Testis (tissue), 3 donors: ENCODE results near the gene TMEFF1. TPM values are rescaled to one million over a fixed set of nuclear protein-coding genes. Genes with fewer than 3 reads are reported as not detected.

Experiments used
- DNase-seq: peaks from one replicate; pipeline ENCODE4 v3.0.0-alpha.2; 2019
- H3K27ac ChIP-seq, 2 donors: fragments of 200-600 bp; sonication (generic); one replicate each; pipeline ENCODE4 v1.5.1; 2019
- H3K27me3 ChIP-seq: fragments of 200-600 bp; sonication (generic); one replicate; pipeline ENCODE4 v1.5.1; 2019
- H3K36me3 ChIP-seq: fragments of 200-600 bp; sonication (generic); one replicate; pipeline ENCODE4 v1.5.1; 2017; ENCODE audit warnings: low read depth; ENCODE audit errors: missing control alignments
- H3K4me1 ChIP-seq: fragments of 200-600 bp; sonication (generic); one replicate; pipeline ENCODE4 v1.5.1; 2019
- H3K4me3 ChIP-seq, 2 donors: fragments of 200-600 bp; sonication (generic); one replicate each; pipeline ENCODE4 v1.5.1; 2017 to 2019
- H3K9me3 ChIP-seq: fragments of 200-600 bp; sonication (generic); one replicate; pipeline ENCODE4 v1.5.1; 2017
- CTCF ChIP-seq, 3 experiments: fragments of 450-650 bp in 2 of 3; fragments of 200-600 bp in 1 of 3; sonication (generic) in 1 of 3; IDR thresholded peaks; one replicate each; pipeline ENCODE4 v1.5.1; 2016 to 2019; ENCODE audit warnings: antibody characterized with exemption in 3 of 3, mild to moderate bottlenecking in 2 of 3, moderate library complexity in 1 of 3
- POLR2A ChIP-seq: fragments of 450-650 bp; IDR thresholded peaks from one replicate; pipeline ENCODE4 v1.6.1; 2017; ENCODE audit warnings: antibody characterized with exemption, mild to moderate bottlenecking, moderate library complexity
- WGBS, 2 donors: methylation state at CpG; one replicate each; pipeline ENCODE4 v1.1.5; 2018; 5-methylcytosine and 5-hydroxymethylcytosine counted together
- intact Hi-C: fragments of 100-400 bp; cut with DNase I; formaldehyde crosslinking; loops from one replicate; pipeline ENCODE4 v1.15.1; 2023; ENCODE audit warnings: low total_unique reads
- polyA plus RNA-seq: library from polyadenylated mRNA; stranded (reverse); fragments of 350-450 nt; fragmentation: Illumina TruSeq; extraction: RNeasy Lipid Tissue Mini Kit (QIAGEN cat#74804); gene quantifications from one replicate; pipeline ENCODE4 v1.2.3, GENCODE V29; 2014; ENCODE audit warnings: low read depth, low replicate concordance; ENCODE audit not compliant: insufficient read depth
- total RNA-seq, 2 donors: library from RNA; depleted of rRNA; stranded (reverse); fragments of >200 nt; gene quantifications; one replicate each; pipeline ENCODE4 v1.2.3, GENCODE V29; 2016

Gene TMEFF1
- total and polyA plus RNA-seq, 3 donors from 2014 or later: 2.3 to 8.7 (median 5.9) TPM

- intact Hi-C loops: no loop called here
- Histone ChIP-seq H3K27ac (no peak overlapping the region), H3K9me3 (no peaks in the 10 kb centered on the region), H3K36me3 (no peaks in the 10 kb centered on the region), H3K27me3 (no peaks in the 10 kb centered on the region), H3K4me3 (no peak overlapping the region), H3K4me1 (no peaks in the 10 kb centered on the region)
- TF ChIP-seq CTCF (IDR thresholded peaks at IDR 0.05): no peak
- no peak for TF ChIP-seq POLR2A
- no peak for DNase-seq
- WGBS, 2 donors: 27 to 29% methylated on average over 6 of the region's 6 CpGs
These were observed 124.3 kb downstream of the TMEFF1 start for GRCh38 chr9:100597236-100597635.

- no peaks in the 10 kb centered on the region for H3K4me1 ChIP-seq
- intact Hi-C loops: no loop called here
- TF ChIP-seq CTCF (IDR thresholded peaks at IDR 0.05): no peak
- TF ChIP-seq POLR2A: no peak
- no peaks in the 10 kb centered on the region for H3K27me3 ChIP-seq
- 1 to 2% methylated on average over 30 to 41 of the region's 41 CpGs for WGBS, 2 donors
- no peaks in the 10 kb centered on the region for H3K36me3 ChIP-seq
- no peaks in the 10 kb centered on the region for H3K9me3 ChIP-seq
- H3K4me3 ChIP-seq: peak overlapping the region; percentile 39 to 48
- H3K27ac ChIP-seq: no peak overlapping the region
- DNase-seq: peak; percentile 88
These were observed 125.7 kb downstream of the TMEFF1 start for GRCh38 chr9:100598641-100599145.

- no peak for DNase-seq
- WGBS, 2 donors: 80% methylated on average over 7 of the region's 7 CpGs
- Histone ChIP-seq H3K4me3 (no peak overlapping the region), H3K9me3 (no peaks in the 10 kb centered on the region), H3K27me3 (no peaks in the 10 kb centered on the region), H3K27ac (no peak overlapping the region), H3K36me3 (no peaks in the 10 kb centered on the region), H3K4me1 (no peaks in the 10 kb centered on the region)
- intact Hi-C loops: no loop called here
- no peak for TF ChIP-seq CTCF (IDR thresholded peaks at IDR 0.05)
- no peak for TF ChIP-seq POLR2A
These were observed 127.7 kb downstream of the TMEFF1 start for GRCh38 chr9:100600521-100601079.

- Histone ChIP-seq H3K27ac (no peak overlapping the region), H3K36me3 (no peaks in the 10 kb centered on the region), H3K4me1 (no peaks in the 10 kb centered on the region), H3K9me3 (no peaks in the 10 kb centered on the region), H3K4me3 (no peak overlapping the region), H3K27me3 (no peaks in the 10 kb centered on the region)
- TF ChIP-seq POLR2A (no peak), CTCF (IDR thresholded peaks at IDR 0.05) (peak in 2 of 3 experiments; percentile 22 to 32)
- peak; percentile 57 for DNase-seq
- intact Hi-C loops: no loop called here
These were observed 128.3 kb downstream of the TMEFF1 start for GRCh38 chr9:100601216-100601615.

- H3K9me3 ChIP-seq: no peaks in the 10 kb centered on the region
- 43 to 58% methylated on average over 2 of the region's 2 CpGs for WGBS, 2 donors
- H3K27ac ChIP-seq: no peak overlapping the region
- H3K4me3 ChIP-seq: no peak overlapping the region
- intact Hi-C loops: no loop called here
- peak; percentile 43 for DNase-seq
- no peaks in the 10 kb centered on the region for H3K27me3 ChIP-seq
- H3K4me1 ChIP-seq: no peaks in the 10 kb centered on the region
- TF ChIP-seq POLR2A: no peak
- TF ChIP-seq CTCF (IDR thresholded peaks at IDR 0.05): peak; percentile 19 to 59 (median 34)
- no peaks in the 10 kb centered on the region for H3K36me3 ChIP-seq
These were observed 129.4 kb downstream of the TMEFF1 start for GRCh38 chr9:100602342-100602801.
